Urothelium cell line (cell line): ENCODE results near the gene OS9.

ENCODE experiments used
- DNase-seq: peaks from one replicate; pipeline ENCODE4 v3.0.0; 2011; ENCODE audit warnings: low spot score, mixed read lengths
- FAIRE-seq: peaks from 2 replicates; lab custom pipeline; 2011; peaks lifted over from hg19 to GRCh38; lab: Jason Lieb, UNC

OS9 gene

GRCh38 chr12:57722716-57723629 lies 29.0 kb downstream of the OS9 start:
- no peak for DNase-seq

GRCh38 chr12:57723630-57723962 lies 29.7 kb downstream of the OS9 start:
- FAIRE-seq: no peak
- DNase-seq: no peak

More at GRCh38 chr12:57722716-57723629, 29.0 kb downstream of the OS9 start:
- FAIRE-seq: no peak

GRCh38 chr12:57724003-57724935 lies 30.3 kb downstream of the OS9 start:
- FAIRE-seq (peak; percentile 79), DNase-seq (no peak)

DNA sequence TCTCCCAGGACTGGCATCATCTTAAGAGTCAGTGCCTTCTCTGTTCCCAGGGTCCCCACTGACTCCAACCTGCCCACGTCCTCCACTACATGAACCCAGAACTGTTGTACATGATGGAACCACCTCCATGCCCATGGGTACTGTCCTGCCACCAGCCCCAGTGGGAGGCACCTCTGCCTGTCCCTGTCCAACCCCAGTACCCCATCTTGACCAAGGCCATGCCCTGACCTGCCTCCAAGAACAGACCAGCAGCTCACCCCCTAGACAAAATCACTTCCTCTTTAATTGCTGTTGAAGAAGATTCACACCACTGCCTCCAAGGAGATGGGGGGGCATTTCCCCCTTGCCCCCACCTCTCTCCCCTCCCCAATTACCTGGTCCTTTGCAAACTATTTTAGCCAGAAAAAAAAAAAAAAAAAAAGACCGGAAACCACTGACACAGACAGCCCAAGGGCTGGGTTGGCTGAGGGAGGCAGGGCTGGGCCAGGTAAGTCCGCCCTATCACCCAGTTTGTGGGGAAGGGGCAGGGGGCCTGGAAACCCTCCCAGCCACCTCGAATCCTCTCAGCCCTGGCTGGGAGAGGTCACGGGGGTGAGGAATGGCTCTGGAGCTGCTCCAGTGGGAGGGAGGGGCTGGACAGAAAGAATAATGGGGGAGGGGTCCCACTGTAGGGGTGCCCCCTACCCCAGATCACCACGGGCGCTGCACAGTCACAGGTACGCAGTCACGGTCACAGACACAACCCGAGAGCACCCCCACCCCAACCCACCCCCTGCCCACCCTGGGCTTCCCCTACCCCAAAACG lies 31.2 kb downstream of the OS9 start:
- DNase-seq (no peak), FAIRE-seq (no peak)

GRCh38 chr12:57725851-57726150 lies 31.9 kb downstream of the OS9 start:
- DNase-seq (no peak), FAIRE-seq (peak; percentile 9)

- peak; percentile 61 for FAIRE-seq
- DNase-seq: peak; percentile 94
Observed at GRCh38 chr12:57726151-57726883, 32.4 kb downstream of the OS9 start.

GRCh38 chr12:57726884-57727757 lies 33.2 kb downstream of the OS9 start:
- FAIRE-seq (no peak), DNase-seq (no peak)

- FAIRE-seq: no peak
- no peak for DNase-seq
Observed at GRCh38 chr12:57727758-57728395, 33.9 kb downstream of the OS9 start.

- no peak for DNase-seq
- no peak for FAIRE-seq
Observed at GRCh38 chr12:57729321-57729844, 35.5 kb downstream of the OS9 start.

- DNase-seq (no peak), FAIRE-seq (no peak)
Observed at GRCh38 chr12:57730336-57731067, 36.6 kb downstream of the OS9 start.

DNA sequence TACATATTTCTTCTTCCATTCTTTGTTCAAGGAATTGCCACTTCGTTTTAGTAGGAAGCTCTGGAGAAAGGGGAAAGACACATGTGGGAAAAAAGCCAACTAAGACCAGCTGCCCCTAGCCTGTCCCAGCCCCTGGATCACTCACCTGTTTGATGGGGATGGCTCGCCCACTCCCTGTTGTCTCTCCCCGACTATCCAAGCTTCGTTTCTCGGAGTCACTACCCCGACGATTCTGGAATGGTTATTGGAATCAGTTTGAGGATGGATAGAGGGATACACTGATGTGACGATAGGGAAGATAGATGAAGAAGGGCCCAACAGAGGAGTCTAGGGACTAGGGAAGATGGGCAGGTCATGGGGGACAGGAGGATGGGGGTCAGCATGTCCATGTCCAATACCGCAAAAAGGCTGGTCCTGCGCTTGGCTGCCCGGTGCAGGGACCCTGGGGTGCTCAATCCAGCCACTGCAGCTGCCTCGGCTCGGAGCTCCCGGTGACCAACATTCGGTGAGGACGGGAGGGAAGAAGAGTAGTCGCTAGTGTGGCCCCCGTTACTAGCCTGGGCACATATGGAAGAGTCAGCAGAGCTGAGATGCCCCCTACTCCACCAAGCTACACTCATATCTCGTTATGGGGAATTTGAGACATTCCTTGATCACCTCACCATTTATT lies 37.6 kb downstream of the OS9 start:
- FAIRE-seq: no peak
- DNase-seq: no peak

DNA sequence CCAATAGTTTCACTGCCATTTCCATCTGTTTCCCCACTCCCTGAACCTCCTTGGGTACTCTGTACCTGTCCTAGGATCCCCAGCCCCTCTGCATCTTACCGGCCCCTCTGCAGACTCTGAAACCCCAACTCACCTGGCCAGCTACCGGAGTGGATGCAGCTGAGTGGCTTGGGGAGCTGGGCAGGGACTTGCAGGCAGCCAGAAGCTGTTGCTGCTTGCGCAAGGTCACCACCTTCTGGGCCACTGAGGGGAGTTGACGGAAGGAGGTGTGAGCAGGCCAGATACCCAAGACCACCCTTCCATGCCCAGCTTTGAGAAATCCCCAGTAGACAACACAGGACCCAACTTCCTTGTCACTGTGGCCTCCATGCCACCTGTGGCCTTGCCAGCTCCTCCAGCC lies 38.3 kb downstream of the OS9 start:
- no peak for FAIRE-seq
- DNase-seq: no peak

GRCh38 chr12:57732726-57733593 lies 39.0 kb downstream of the OS9 start:
- DNase-seq (no peak), FAIRE-seq (no peak)

DNA sequence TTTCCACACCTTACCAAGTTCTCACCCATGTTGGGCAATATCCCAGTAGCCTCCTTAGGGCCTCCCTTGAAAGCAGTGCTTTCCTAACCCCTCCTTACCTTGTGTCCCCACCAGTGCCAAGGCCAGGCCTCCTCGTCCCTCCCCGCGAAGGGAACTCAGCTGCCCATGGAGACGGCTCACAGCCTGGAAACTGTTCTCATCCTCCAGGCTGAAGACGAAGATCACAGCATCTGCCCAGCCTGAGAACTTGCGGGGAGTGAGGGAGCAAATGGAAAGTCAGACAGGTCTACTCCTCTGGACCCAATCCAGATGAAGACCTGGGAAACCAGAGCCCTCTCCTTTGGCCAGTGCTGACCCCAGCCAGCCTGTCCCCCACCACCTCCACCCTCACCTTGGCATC lies 40.0 kb downstream of the OS9 start:
- FAIRE-seq (no peak), DNase-seq (no peak)

GRCh38 chr12:57734591-57734990 lies 40.7 kb downstream of the OS9 start:
- DNase-seq: no peak
- no peak for FAIRE-seq

DNA sequence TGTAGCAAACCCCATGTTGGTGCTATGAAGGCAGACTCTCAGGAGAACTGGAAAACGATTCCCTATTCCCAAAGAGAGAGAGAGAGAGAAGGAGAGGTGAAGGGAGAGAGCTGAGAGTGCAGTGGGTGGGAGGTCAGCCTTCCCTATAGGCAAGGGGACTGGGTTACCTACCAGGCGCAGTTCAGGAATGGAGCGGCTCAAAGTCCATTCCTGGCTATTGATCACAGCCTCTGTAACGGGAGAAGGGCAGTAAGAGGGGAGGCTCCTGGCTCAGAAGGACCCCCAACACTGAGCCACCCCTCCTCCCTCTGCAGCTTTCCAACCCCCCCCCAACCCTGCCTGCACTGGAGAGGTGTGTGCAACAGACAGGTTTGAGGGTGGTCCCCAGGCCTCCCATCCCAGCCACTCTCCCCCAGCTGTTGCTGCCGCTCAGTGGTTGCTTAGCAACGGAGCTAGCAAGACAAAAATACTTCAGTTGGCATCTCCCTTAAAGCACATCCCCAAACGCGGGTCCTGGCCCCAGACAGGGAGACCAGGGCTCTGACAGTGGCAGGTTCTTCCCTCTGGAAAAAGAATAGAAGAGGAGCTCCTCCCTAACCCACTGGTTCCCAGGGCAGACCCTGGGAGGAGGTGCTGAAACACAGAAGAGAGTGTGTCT lies 41.4 kb downstream of the OS9 start:
- FAIRE-seq (no peak), DNase-seq (no peak)
